Activated T-cell treated with anti-CD3 and anti-CD28 coated beads, Interleukin-2, amount 50 U/mL, for 4 hours (primary cell): ENCODE results near the gene HOXA9. TPM values are rescaled to one million over a fixed set of nuclear protein-coding genes. Genes with fewer than 3 reads are reported as not detected.

Experiments used
- ATAC-seq, 2 donors: fragments of 200-7000 bp; cut with Tn5 transposase; one replicate each; pipeline ENCODE4 v1.10.0; 2021
- DNase-seq: peaks from one replicate; pipeline ENCODE4 v3.0.0-alpha.2; 2020
- H3K27me3 Mint-ChIP-seq: one replicate; pipeline ENCODE4 v1.8.0; 2021; ENCODE audit warnings: low read depth, mixed read lengths
- H3K36me3 Mint-ChIP-seq: one replicate; pipeline ENCODE4 v1.8.0; 2022; ENCODE audit warnings: mixed read lengths; ENCODE audit not compliant: insufficient read depth
- H3K4me1 Mint-ChIP-seq: one replicate; pipeline ENCODE4 v1.8.0; 2021; ENCODE audit warnings: low read depth, mixed read lengths
- H3K4me3 Mint-ChIP-seq: one replicate; pipeline ENCODE4 v1.8.0; 2021; ENCODE audit warnings: mild to moderate bottlenecking, moderate library complexity, mixed read lengths
- H3K9me3 Mint-ChIP-seq: one replicate; pipeline ENCODE4 v1.8.0; 2021; ENCODE audit warnings: mixed read lengths
- total RNA-seq, 3 donors: library from RNA; stranded (reverse); gene quantifications; one replicate each; pipeline ENCODE4 v1.2.1, GENCODE V29; 2021

HOXA9 gene
- total RNA-seq, 3 donors from 2014 or later: 0.28 to 0.76 TPM; not detected in 1

DNA sequence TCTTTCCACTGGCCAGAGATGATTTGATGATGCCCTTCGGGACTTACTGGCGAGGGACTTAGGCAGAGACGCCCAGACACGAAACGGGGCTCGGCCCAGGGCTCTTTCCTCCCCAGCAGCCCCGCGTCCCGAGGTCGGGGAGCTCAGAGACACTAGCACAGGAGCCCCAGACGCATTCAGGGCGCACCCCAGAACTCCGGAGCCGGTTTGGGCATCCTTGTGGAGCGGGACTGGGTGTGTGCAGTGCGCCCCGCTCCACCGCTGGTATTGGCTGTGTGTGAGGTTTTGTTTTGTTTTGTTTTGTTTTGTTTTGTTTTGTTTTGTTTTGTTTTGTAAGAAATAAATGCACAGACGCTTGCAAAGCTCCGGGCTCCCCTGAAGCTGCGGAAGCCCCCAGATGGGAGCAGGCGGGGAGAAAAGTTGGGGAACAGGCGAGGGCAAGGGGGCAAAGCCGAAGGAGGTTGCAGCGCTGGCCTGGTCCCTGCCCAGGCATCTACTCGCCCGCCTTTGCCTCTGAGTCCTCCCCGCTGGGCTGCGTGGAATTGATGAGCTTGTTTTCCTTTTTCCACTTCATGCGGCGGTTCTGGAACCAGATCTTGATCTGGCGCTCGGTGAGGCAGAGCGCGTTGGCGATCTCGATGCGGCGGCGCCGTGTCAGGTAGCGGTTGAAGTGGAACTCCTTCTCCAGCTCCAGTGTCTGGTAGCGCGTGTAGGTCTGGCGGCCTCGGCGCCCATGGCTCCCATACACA is 20.0 kb downstream of the HOXA9 start:
- Mint-ChIP-seq H3K4me3 (no peak overlapping the region), H3K9me3 (no peaks in the 10 kb centered on the region), H3K36me3 (no peaks in the 10 kb centered on the region), H3K27me3 (peaks cover 72% of the 10 kb centered on the region), H3K4me1 (peaks cover 6% of the 10 kb centered on the region)
- DNase-seq (no peak), ATAC-seq (no peak)

DNA sequence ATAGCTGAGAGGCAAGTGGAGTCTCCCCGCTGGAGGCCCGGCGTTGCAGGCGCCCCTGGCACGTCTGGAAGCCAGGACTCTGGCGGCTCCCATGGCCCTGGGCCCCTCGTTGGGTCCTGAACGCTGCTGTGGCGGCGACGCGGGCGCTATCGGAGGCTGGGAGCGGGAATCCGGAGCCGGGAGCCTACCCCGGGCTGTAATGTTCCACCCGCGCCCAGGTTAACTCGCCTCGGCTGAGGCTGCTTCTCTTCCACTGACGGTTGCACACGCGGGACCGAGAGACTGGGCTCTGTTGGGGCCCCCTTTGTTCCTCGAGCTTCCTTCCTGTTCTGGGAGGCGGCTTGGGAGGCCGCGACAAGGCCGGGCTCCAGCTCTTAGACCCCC is 20.6 kb downstream of the HOXA9 start:
- peaks cover 5% of the 10 kb centered on the region for H3K4me1 Mint-ChIP-seq
- H3K4me3 Mint-ChIP-seq: no peak overlapping the region
- no peaks in the 10 kb centered on the region for H3K36me3 Mint-ChIP-seq
- no peak for ATAC-seq
- no peaks in the 10 kb centered on the region for H3K9me3 Mint-ChIP-seq
- no peak for DNase-seq
- peaks cover 66% of the 10 kb centered on the region for H3K27me3 Mint-ChIP-seq

- DNase-seq (no peak), ATAC-seq (no peak)
- no peak overlapping the region for H3K4me3 Mint-ChIP-seq
- no peaks in the 10 kb centered on the region for H3K9me3 Mint-ChIP-seq
- H3K4me1 Mint-ChIP-seq: peaks cover 5% of the 10 kb centered on the region
- no peaks in the 10 kb centered on the region for H3K36me3 Mint-ChIP-seq
- H3K27me3 Mint-ChIP-seq: peaks cover 60% of the 10 kb centered on the region
These were observed 21.2 kb downstream of the HOXA9 start for GRCh38 chr7:27143950-27144780.

DNA sequence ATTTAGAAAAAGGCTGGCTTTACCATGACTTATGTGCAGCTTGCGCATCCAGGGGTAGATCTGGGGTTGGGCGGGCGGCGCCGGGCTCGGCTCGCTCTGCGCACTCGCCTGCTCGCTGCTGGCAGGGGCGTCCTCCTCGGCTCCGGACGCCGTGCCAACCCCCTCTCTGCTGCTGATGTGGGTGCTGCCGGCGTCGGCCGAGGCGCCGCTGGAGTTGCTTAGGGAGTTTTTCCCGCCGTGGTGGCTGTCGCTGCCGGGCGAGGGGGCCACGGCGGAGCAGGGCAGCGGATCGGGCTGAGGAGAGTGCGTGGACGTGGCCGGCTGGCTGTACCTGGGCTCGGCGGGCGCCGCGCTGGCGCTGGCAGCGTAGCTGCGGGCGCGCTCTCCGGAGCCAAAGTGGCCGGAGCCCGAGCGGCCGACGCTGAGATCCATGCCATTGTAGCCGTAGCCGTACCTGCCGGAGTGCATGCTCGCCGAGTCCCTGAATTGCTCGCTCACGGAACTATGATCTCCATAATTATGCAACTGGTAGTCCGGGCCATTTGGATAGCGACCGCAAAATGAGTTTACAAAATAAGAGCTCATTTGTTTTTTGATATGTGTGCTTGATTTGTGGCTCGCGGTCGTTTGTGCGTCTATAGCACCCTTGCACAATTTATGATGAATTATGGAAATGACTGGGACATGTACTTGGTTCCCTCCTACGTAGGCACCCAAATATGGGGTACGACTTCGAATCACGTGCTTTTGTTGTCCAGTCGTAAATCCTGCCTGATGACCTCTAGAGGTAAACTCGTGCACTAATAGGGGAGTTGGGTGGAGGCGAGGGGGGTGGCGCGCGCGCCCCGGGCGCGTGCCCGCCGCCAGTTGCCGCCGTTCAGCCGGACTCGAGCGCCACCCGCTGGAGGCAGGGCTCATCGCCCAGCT is 22.1 kb downstream of the HOXA9 start, which contains the start of gene HOXA5:
Gene HOXA5, minus strand, starts transcription at position 659 of the 927 bp plus-strand sequence. Its CDS starts 74 bp downstream, at position 585.
- H3K4me1 Mint-ChIP-seq: peaks cover 3% of the 10 kb centered on the region
- no peak within 1 kb of the TSS for H3K4me3 Mint-ChIP-seq
- peaks cover 58% of the 10 kb centered on the region for H3K27me3 Mint-ChIP-seq
- ATAC-seq (peak in 1 of 2 donors; percentile 31), DNase-seq (no peak)
- H3K9me3 Mint-ChIP-seq: no peaks in the 10 kb centered on the region
- H3K36me3 Mint-ChIP-seq: no peaks in the 10 kb centered on the region

DNA sequence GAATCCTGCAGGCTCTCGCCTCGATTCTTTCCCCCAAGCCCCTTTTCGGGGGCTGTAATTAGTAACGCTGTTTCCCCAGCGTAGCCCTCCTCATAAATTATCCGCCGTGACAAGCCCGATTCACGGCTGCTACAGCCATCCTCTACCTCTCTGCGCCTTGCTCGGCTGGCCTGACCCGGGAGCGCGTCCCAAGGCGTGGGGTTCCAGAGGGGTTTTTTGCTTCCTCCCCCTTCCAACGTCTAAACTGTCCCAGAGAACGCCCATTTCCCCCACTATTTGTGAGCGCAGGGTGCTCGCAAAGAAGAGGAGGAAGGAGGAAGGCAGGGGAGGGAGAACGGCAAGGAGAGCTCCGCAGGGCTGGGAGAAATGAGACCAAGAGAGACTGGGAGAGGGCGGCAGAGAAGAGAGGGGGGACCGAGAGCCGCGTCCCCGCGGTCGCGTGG is 22.7 kb downstream of the HOXA9 start:
- Mint-ChIP-seq H3K27me3 (peaks cover 60% of the 10 kb centered on the region), H3K4me1 (no peaks in the 10 kb centered on the region), H3K9me3 (no peaks in the 10 kb centered on the region), H3K36me3 (no peaks in the 10 kb centered on the region), H3K4me3 (no peak overlapping the region)
- DNase-seq (no peak), ATAC-seq (no peak)

GRCh38 chr7:27141923-27142579 is 23.3 kb downstream of the HOXA9 start:
- no peak for ATAC-seq
- no peaks in the 10 kb centered on the region for H3K4me1 Mint-ChIP-seq
- H3K36me3 Mint-ChIP-seq: no peaks in the 10 kb centered on the region
- peaks cover 61% of the 10 kb centered on the region for H3K27me3 Mint-ChIP-seq
- H3K4me3 Mint-ChIP-seq: no peak overlapping the region
- no peaks in the 10 kb centered on the region for H3K9me3 Mint-ChIP-seq
- no peak for DNase-seq

- no peak for DNase-seq
- no peak for ATAC-seq
- Mint-ChIP-seq H3K36me3 (no peaks in the 10 kb centered on the region), H3K4me3 (no peak overlapping the region), H3K9me3 (no peaks in the 10 kb centered on the region), H3K4me1 (no peaks in the 10 kb centered on the region), H3K27me3 (peaks cover 59% of the 10 kb centered on the region)
These were observed 24.0 kb downstream of the HOXA9 start for GRCh38 chr7:27141137-27141922.

DNA sequence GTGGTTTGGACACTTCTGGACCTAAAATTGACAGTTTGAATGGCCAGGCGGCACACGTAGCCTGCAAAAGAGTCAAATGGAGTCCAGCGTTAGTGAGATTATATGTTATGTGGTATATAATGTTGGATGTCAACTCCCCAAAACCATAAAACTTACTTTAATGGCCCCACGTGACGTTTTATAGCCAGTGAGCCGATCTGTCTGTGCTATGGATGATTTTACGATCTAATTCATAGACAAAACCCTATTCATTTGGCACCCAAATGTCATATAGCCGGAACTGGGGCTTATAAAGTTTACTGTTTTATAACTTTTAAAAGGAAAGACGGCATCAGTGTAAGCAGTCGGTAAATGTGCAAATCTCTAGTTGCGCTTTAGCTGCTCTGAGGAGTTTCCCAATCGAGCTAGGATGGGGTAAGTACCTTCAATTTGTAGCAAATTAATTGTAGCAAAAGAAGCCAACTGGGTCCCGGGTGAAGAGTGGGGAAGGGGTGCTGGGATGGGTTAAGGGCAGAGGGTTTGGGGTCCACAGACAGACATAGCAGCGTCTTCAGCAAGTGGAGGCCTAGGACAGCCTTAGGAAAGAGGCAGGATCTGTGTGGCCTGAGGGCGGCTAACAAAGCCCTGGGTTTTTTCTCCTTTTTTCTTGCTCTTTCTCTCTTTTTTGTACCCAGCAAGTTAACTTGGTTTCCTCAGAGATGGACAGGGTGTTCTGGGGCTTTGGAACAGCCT is 25.0 kb downstream of the HOXA9 start:
- Mint-ChIP-seq H3K9me3 (no peaks in the 10 kb centered on the region), H3K36me3 (no peaks in the 10 kb centered on the region), H3K4me1 (peaks cover 5% of the 10 kb centered on the region), H3K4me3 (no peak overlapping the region), H3K27me3 (peaks cover 61% of the 10 kb centered on the region)
- DNase-seq (no peak), ATAC-seq (no peak)

- no peaks in the 10 kb centered on the region for H3K9me3 Mint-ChIP-seq
- DNase-seq: no peak
- ATAC-seq: no peak
- H3K36me3 Mint-ChIP-seq: no peaks in the 10 kb centered on the region
- H3K4me1 Mint-ChIP-seq: peaks cover 8% of the 10 kb centered on the region
- H3K27me3 Mint-ChIP-seq: peaks cover 62% of the 10 kb centered on the region
- H3K4me3 Mint-ChIP-seq: no peak overlapping the region
These were observed 25.8 kb downstream of the HOXA9 start for GRCh38 chr7:27139334-27140125.

GRCh38 chr7:27138985-27139333 is 26.4 kb downstream of the HOXA9 start:
- peaks cover 13% of the 10 kb centered on the region for H3K4me1 Mint-ChIP-seq
- H3K27me3 Mint-ChIP-seq: peaks cover 60% of the 10 kb centered on the region
- DNase-seq: no peak
- no peaks in the 10 kb centered on the region for H3K9me3 Mint-ChIP-seq
- no peak overlapping the region for H3K4me3 Mint-ChIP-seq
- no peaks in the 10 kb centered on the region for H3K36me3 Mint-ChIP-seq
- no peak for ATAC-seq

- peaks cover 61% of the 10 kb centered on the region for H3K27me3 Mint-ChIP-seq
These were observed 26.9 kb downstream of the HOXA9 start for GRCh38 chr7:27138472-27138871.

GRCh38 chr7:27137640-27138315 is 27.6 kb downstream of the HOXA9 start:
- Mint-ChIP-seq H3K4me1 (peaks cover 13% of the 10 kb centered on the region), H3K4me3 (no peak overlapping the region), H3K9me3 (no peaks in the 10 kb centered on the region), H3K36me3 (no peaks in the 10 kb centered on the region), H3K27me3 (peaks cover 65% of the 10 kb centered on the region)
- DNase-seq (no peak), ATAC-seq (no peak)

More at GRCh38 chr7:27138472-27138871, 26.9 kb downstream of the HOXA9 start:
- no peaks in the 10 kb centered on the region for H3K36me3 Mint-ChIP-seq
- no peak overlapping the region for H3K4me3 Mint-ChIP-seq
- DNase-seq (no peak), ATAC-seq (no peak)
- peaks cover 13% of the 10 kb centered on the region for H3K4me1 Mint-ChIP-seq
- H3K9me3 Mint-ChIP-seq: no peaks in the 10 kb centered on the region
